RWPE2 (cell line): ENCODE data around the gene LRRTM4.
"Not testable (repeated sequence)": the region's sequence is repeated elsewhere in the genome, so short reads cannot be mapped to it uniquely, and the experiment has no call there.

Source experiments
- ATAC-seq: fragments of 200-7000 bp; cut with Tn5 transposase; 3 replicates; pipeline ENCODE4 v1.9.1; 2021; ENCODE audit warnings: low read depth
- DNase-seq: peaks from one replicate; pipeline ENCODE4 v3.0.0-alpha.2; 2020; ENCODE audit warnings: low spot score
- H3K27ac ChIP-seq: fragments of 450-650 bp; 2 replicates; pipeline ENCODE4 v1.5.1; 2017; ENCODE audit warnings: mild to moderate bottlenecking; ENCODE audit not compliant: poor library complexity, severe bottlenecking
- H3K27me3 ChIP-seq: fragments of 250-450 bp; sonication (Bioruptor Pico); 2 replicates; pipeline ENCODE4 v1.5.1; 2021; ENCODE audit warnings: mild to moderate bottlenecking, moderate library complexity; ENCODE audit not compliant: insufficient read depth, poor library complexity, severe bottlenecking
- H3K36me3 ChIP-seq: fragments of 250-450 bp; sonication (Bioruptor Pico); 2 replicates; pipeline ENCODE4 v1.5.1; 2020; ENCODE audit warnings: low read depth, mild to moderate bottlenecking, moderate library complexity
- H3K4me1 ChIP-seq: fragments of 250-450 bp; sonication (Bioruptor Pico); 2 replicates; pipeline ENCODE4 v1.5.1; 2021; ENCODE audit warnings: mild to moderate bottlenecking, moderate library complexity; ENCODE audit not compliant: insufficient read depth, poor library complexity, severe bottlenecking
- H3K4me3 ChIP-seq: fragments of 250-450 bp; sonication (Bioruptor Pico); 2 replicates; pipeline ENCODE4 v1.5.1; 2021; ENCODE audit warnings: mild to moderate bottlenecking, moderate library complexity; ENCODE audit not compliant: severe bottlenecking
- H3K9me3 ChIP-seq: fragments of 250-450 bp; sonication (Bioruptor Pico); 2 replicates; pipeline ENCODE4 v1.5.1; 2021; ENCODE audit warnings: mild to moderate bottlenecking, moderate library complexity; ENCODE audit not compliant: severe bottlenecking
- CTCF ChIP-seq: fragments of 450-650 bp; IDR thresholded peaks from one replicate; pipeline ENCODE4 v1.5.1; 2017; ENCODE audit warnings: mild to moderate bottlenecking, moderate library complexity; ENCODE audit not compliant: poor library complexity, severe bottlenecking

The LRRTM4 gene

GRCh38 chr2:77101796-77102452, 420.3 kb downstream of the LRRTM4 start:
- no peak for TF ChIP-seq CTCF
- no peak for ATAC-seq
- no peaks in the 10 kb centered on the region for H3K9me3 ChIP-seq
- H3K27me3 ChIP-seq = no peaks in the 10 kb centered on the region
- H3K4me3 ChIP-seq = no peak overlapping the region
- H3K4me1 ChIP-seq = no peaks in the 10 kb centered on the region
- no peak overlapping the region for H3K27ac ChIP-seq
- no peaks in the 10 kb centered on the region for H3K36me3 ChIP-seq
- no peak for DNase-seq

GRCh38 chr2:77099961-77100360, 422.2 kb downstream of the LRRTM4 start:
- DNase-seq = no peak
- Histone ChIP-seq H3K27ac (no peak overlapping the region), H3K4me3 (no peak overlapping the region), H3K36me3 (no peaks in the 10 kb centered on the region), H3K9me3 (no peaks in the 10 kb centered on the region), H3K4me1 (no peaks in the 10 kb centered on the region), H3K27me3 (no peaks in the 10 kb centered on the region)
- no peak for ATAC-seq
- no peak for TF ChIP-seq CTCF

GRCh38 chr2:77095525-77095924, 426.7 kb downstream of the LRRTM4 start:
- H3K36me3 ChIP-seq, H3K9me3 ChIP-seq, H3K4me1 ChIP-seq, DNase-seq, H3K4me3 ChIP-seq, ATAC-seq, H3K27me3 ChIP-seq, H3K27ac ChIP-seq: not testable (repeated sequence)

GRCh38 chr2:77095096-77095495, 427.1 kb downstream of the LRRTM4 start:
- no peak for TF ChIP-seq CTCF
- ATAC-seq (no peak), DNase-seq (no peak)
- Histone ChIP-seq H3K9me3 (no peaks in the 10 kb centered on the region), H3K36me3 (no peaks in the 10 kb centered on the region), H3K27me3 (no peaks in the 10 kb centered on the region), H3K4me1 (no peaks in the 10 kb centered on the region), H3K27ac (no peak overlapping the region), H3K4me3 (no peak overlapping the region)

- H3K4me1 ChIP-seq, H3K4me3 ChIP-seq, H3K27ac ChIP-seq, H3K27me3 ChIP-seq, DNase-seq, H3K9me3 ChIP-seq, H3K36me3 ChIP-seq, ATAC-seq: not testable (repeated sequence)
Measured at GRCh38 chr2:77088424-77088823, 433.8 kb downstream of the LRRTM4 start.

GRCh38 chr2:77087987-77088414, 434.2 kb downstream of the LRRTM4 start:
- no peak overlapping the region for H3K4me3 ChIP-seq
- no peaks in the 10 kb centered on the region for H3K27me3 ChIP-seq
- DNase-seq (no peak), ATAC-seq (no peak)
- no peak overlapping the region for H3K27ac ChIP-seq
- H3K4me1 ChIP-seq = no peaks in the 10 kb centered on the region
- no peaks in the 10 kb centered on the region for H3K9me3 ChIP-seq
- TF ChIP-seq CTCF = no peak
- H3K36me3 ChIP-seq = no peaks in the 10 kb centered on the region
